Right lobe of liver (tissue), 4 donors: ENCODE results near the gene RAD18.

Source experiments
- CTCF ChIP-seq, 4 donors: fragments of 200-600 bp in 3 of 4; fragments of 450-650 bp in 1 of 4; IDR thresholded peaks; one replicate each; pipeline versions ENCODE4 v1.5.1 to v1.8.0; 2016 to 2022; ENCODE audit warnings: antibody characterized with exemption in 4 of 4, mild to moderate bottlenecking in 2 of 4
- POLR2A ChIP-seq: fragments of 450-650 bp; IDR thresholded peaks from one replicate; pipeline ENCODE4 v1.6.1; 2017; ENCODE audit warnings: antibody characterized with exemption, mild to moderate bottlenecking
- donor health status: DM: no; HTN: no; CAD: no.
- donor health status: DM: no; HTN: no; CAD: no.
- donor health status: DM: no; HTN: yes; CAD: no.

- no peak for TF ChIP-seq CTCF (IDR thresholded peaks at IDR 0.05)
- no peak for TF ChIP-seq POLR2A
Measured at GRCh38 chr3:8996216-8996615, 32.9 kb upstream of the RAD18 start.
